ENCODE results near the gene MICAL3. TPM values are rescaled to one million over a fixed set of nuclear protein-coding genes. Genes with fewer than 3 reads are reported as not detected.

The MICAL3 gene
- total and polyA plus RNA-seq, 2 donors from 2014 or later, result 5.0 to 99.4 TPM

DNA sequence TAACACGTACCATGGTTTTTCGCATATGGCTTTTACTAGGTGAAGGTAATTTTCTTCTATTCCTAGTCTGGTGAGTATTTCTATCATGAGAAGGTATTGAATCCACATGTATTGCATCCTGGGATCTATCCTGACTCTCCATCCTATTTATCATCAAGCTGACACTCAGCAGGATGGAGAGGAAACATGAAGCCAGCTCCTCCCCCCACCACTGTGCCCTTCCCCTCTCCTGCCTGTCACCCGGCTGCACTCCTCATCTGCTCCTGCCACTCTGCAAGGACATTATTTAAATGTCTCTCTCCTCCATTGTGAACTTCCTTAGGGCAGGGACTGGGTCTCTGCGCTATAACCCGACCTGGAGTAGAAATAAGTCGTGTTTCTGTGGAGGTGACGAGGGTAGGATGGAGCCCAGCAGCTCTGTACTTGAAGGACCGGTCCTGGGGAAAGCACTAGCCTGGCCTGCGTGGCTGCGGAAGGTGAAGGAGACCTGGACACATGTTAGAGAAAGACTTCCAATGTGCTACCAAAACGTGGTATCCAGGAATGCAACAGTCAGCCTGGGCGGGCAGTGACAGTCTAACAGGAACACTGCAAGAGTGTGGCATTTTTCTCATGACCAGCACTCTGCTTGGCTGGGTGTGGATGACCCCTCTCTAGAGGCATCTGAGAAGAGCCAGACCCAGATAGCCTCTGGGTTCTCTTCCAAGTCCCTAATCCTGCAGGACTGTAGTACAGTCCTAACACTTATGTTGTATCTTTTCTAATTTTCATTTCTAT, 111.2 kb downstream of the MICAL3 start:
- TF ChIP-seq, protein P1, sequence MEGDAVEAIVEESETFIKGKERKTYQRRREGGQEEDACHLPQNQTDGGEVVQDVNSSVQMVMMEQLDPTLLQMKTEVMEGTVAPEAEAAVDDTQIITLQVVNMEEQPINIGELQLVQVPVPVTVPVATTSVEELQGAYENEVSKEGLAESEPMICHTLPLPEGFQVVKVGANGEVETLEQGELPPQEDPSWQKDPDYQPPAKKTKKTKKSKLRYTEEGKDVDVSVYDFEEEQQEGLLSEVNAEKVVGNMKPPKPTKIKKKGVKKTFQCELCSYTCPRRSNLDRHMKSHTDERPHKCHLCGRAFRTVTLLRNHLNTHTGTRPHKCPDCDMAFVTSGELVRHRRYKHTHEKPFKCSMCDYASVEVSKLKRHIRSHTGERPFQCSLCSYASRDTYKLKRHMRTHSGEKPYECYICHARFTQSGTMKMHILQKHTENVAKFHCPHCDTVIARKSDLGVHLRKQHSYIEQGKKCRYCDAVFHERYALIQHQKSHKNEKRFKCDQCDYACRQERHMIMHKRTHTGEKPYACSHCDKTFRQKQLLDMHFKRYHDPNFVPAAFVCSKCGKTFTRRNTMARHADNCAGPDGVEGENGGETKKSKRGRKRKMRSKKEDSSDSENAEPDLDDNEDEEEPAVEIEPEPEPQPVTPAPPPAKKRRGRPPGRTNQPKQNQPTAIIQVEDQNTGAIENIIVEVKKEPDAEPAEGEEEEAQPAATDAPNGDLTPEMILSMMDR (IDR thresholded peaks at IDR 0.05; ENCODE audit: borderline replicate concordance, extremely low read depth, insufficient read depth), result no peak
- Histone ChIP-seq H3K27me3 (ENCODE audit: control insufficient read depth, insufficient read depth, low read length) (no peaks in the 10 kb centered on the region), H3K27ac (ENCODE audit: low read depth in 2 of 2, low read length in 2 of 2) (no peak overlapping the region), H3K9ac (ENCODE audit: low read length in 3 of 3) (no peak overlapping the region), H3K9me3 (ENCODE audit: control insufficient read depth in 2 of 3, insufficient read depth in 1 of 3, low read length in 3 of 3) (no peaks in the 10 kb centered on the region), H3K4me1 (ENCODE audit: control insufficient read depth in 2 of 3, insufficient read depth in 2 of 3, low read depth in 1 of 3, low read length in 3 of 3) (peaks cover 3 to 20% (median 19%) of the 10 kb centered on the region in 3 donors), H3K36me3 (ENCODE audit: control insufficient read depth in 2 of 3, insufficient read depth in 3 of 3, low read length in 3 of 3) (no peaks in the 10 kb centered on the region), H3K4me3 (ENCODE audit: low read length in 3 of 3) (no peak overlapping the region)
- intact Hi-C loops (cut with DNase I), result no loop called here
- FAIRE-seq (no peak), DNase-seq (peak in 3 of 5 donors; percentile 41 to 50 (median 49))

DNA sequence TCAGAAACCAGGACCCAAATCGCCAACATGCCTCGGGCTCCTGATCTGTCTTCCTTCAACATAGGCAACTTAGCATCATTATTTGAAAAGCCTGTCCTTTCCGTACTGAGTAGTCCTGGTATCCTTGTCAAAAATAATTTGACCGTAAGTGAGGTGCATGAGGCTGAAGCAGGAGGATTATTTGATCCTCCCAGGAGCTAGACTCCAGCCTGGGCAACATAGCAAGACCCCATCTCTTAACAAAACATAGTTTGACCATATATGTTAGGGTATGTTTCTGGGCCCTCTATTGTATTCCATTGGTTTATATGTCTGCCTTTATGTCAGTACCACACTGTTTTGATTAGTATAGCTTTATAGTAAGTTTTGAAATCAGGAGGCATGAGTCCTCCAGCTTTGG, 112.5 kb downstream of the MICAL3 start:
- Histone ChIP-seq H3K36me3 (ENCODE audit: control insufficient read depth in 2 of 3, insufficient read depth in 3 of 3, low read length in 3 of 3) (no peaks in the 10 kb centered on the region), H3K4me1 (ENCODE audit: control insufficient read depth in 2 of 3, insufficient read depth in 2 of 3, low read depth in 1 of 3, low read length in 3 of 3) (peaks cover 3 to 20% (median 19%) of the 10 kb centered on the region in 3 donors), H3K27ac (ENCODE audit: low read depth in 2 of 2, low read length in 2 of 2) (no peak overlapping the region), H3K27me3 (ENCODE audit: control insufficient read depth, insufficient read depth, low read length) (no peaks in the 10 kb centered on the region), H3K4me3 (ENCODE audit: low read length in 3 of 3) (no peak overlapping the region), H3K9ac (ENCODE audit: low read length in 3 of 3) (no peak overlapping the region), H3K9me3 (ENCODE audit: control insufficient read depth in 2 of 3, insufficient read depth in 1 of 3, low read length in 3 of 3) (no peaks in the 10 kb centered on the region)
- intact Hi-C loops (cut with DNase I), result no loop called here
- TF ChIP-seq, protein P1 (IDR thresholded peaks at IDR 0.05; ENCODE audit: borderline replicate concordance, extremely low read depth, insufficient read depth), result no peak
- DNase-seq, result no peak
- FAIRE-seq, result no peak

DNA sequence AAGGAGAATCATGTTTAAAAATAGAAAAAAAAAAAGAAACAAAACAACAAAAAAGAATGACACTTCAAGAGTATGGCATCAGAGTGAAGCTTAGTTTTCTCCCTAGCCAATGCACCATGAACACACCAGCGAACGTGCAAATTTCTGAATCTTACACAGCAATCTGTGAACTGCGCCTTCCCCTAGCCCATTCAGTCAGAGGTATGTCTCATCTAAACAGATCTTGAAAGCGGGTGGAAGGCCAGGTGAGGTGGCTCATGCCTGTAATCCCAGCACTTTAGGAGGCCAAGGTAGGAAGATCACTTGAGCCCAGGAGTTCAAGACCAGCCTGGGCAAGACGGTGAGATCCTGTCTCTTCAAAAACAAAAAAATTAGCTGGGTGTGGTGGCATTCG, 113.1 kb downstream of the MICAL3 start:
- Histone ChIP-seq H3K27me3 (ENCODE audit: control insufficient read depth, insufficient read depth, low read length) (no peaks in the 10 kb centered on the region), H3K9me3 (ENCODE audit: control insufficient read depth in 2 of 3, insufficient read depth in 1 of 3, low read length in 3 of 3) (no peaks in the 10 kb centered on the region), H3K27ac (ENCODE audit: low read depth in 2 of 2, low read length in 2 of 2) (peak overlapping the region; percentile 73 to 81), H3K4me3 (ENCODE audit: low read length in 3 of 3) (no peak overlapping the region), H3K36me3 (ENCODE audit: control insufficient read depth in 2 of 3, insufficient read depth in 3 of 3, low read length in 3 of 3) (peaks cover 0 to 1% (median under 1%) of the 10 kb centered on the region in 3 donors), H3K4me1 (ENCODE audit: control insufficient read depth in 2 of 3, insufficient read depth in 2 of 3, low read depth in 1 of 3, low read length in 3 of 3) (peaks cover 3 to 20% (median 19%) of the 10 kb centered on the region in 3 donors), H3K9ac (ENCODE audit: low read length in 3 of 3) (no peak overlapping the region)
- FAIRE-seq (no peak), DNase-seq (no peak)
- TF ChIP-seq, protein P1 (IDR thresholded peaks at IDR 0.05; ENCODE audit: borderline replicate concordance, extremely low read depth, insufficient read depth), result no peak
- intact Hi-C loops (cut with DNase I), result no loop called here
